Measurements from ENCODE around the gene CPA5. TPM values are rescaled to one million over a fixed set of nuclear protein-coding genes. Genes with fewer than 3 reads are reported as not detected.

CPA5 gene
- total RNA-seq, 1 experiment from 2014 or later: not detected

Other genes with a start within 250 kb of the CPA5 start
- gene TMEM209, start 139.4 kb upstream of the CPA5 start, total RNA-seq (2014; rRNA removed; shearing (Covaris generic)): 16.6 and 18.2 TPM in 2 replicates
- gene SSMEM1, start 137.0 kb upstream of the CPA5 start, total RNA-seq (2014; rRNA removed; shearing (Covaris generic)): not detected in 2 replicates
- gene CPA2, start 78.0 kb upstream of the CPA5 start, total RNA-seq (2014; rRNA removed; shearing (Covaris generic)): not detected in 2 replicates
- 25.9 and 29.9 TPM in 2 replicates for gene CPA4, start 51.7 kb upstream of the CPA5 start, total RNA-seq (2014; rRNA removed; shearing (Covaris generic))
- not detected in 2 replicates for gene CPA1, start 35.7 kb downstream of the CPA5 start, total RNA-seq (2014; rRNA removed; shearing (Covaris generic))
- 12.1 and 16.5 TPM in 2 replicates for gene CEP41, start 96.2 kb downstream of the CPA5 start, total RNA-seq (2014; rRNA removed; shearing (Covaris generic))
- 0.21 and 0.30 TPM in 2 replicates for gene MEST, start 147.3 kb downstream of the CPA5 start, total RNA-seq (2014; rRNA removed; shearing (Covaris generic))

All from HT1080 (cell line).